Stimulated activated CD8-positive, alpha-beta memory T cell treated with anti-CD3 and anti-CD28 coated beads, Interleukin-7, amount 100 ng/mL, for 1 hour (primary cell): ENCODE results near the gene SOX6.

ENCODE experiments used
- DNase-seq, 2 donors: peaks; one replicate each; pipeline ENCODE4 v3.0.0-alpha.2; 2020; ENCODE audit warnings: low read depth in 2 of 2

Gene SOX6

DNA sequence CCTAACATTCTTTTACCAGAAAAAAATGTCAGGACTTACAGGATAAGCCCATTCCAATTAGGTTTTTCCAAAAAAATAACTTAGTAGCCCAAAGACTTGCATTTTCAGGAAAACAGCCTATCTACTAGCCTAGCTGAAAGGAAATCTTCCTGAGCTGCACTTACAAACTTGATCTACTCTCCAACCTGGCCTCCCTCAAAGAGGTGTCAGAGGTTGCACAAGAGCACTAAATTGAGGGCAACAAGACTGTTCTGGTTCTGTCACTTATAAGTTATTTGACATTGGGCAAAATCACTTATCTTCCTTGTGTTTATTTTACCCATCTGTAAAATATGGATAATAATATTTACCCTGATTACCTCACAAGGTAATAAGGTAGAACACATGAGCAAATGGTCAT is 7.9 kb upstream of the SOX6 start:
- DNase-seq: no peak

DNA sequence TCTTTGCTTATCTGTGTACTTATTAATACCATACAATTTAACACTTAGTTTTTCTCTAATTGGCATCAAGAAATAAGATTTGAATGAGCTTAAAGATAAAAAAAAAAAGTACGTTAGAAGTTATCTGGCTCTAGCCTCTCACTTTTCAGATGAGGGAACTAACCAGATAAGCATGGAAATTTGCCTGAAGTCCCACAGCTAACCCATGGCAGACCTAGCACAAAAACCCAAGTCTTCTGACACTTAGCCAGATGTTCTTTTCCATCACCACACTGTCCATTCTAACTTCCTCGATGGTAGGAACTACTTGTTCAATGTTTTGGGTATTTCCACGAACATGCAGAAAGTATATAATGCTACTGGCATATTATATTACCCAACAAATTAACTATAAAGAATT is 7.4 kb upstream of the SOX6 start:
- no peak for DNase-seq

DNA sequence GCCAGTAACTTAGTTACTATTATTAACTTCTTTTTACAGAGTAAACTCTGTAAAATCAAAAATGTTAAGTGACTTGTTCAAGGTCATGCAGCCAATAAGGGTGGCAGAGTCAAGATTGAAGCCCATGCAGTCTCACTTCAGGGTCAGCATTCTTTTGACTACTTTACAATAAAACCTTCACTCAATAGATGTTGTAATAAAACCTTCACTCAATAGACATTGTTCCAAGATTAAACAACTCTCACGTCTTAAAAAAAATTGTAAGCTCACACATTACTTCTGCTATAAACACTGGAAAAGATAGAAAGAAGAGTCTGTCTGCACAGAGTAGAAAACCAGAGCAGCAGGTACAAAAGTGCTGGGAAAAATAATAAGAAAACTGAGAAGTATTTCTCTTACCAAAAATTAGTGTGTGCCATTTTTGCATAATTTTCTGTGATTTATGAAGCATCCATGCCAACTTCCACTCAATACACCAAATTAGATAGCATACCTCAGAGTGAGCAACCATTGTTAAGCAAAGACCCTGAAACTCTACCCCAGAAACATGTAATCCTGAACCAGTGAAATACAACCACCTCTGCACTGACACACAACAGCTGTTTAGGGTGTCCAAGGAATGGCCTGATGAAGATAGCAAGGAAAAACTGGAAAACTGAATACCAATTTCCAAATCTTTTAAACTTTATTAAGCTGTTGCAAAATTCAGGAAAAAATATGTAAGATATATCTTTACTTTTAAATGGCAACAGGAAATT is 4.9 kb upstream of the SOX6 start:
- DNase-seq: no peak

DNA sequence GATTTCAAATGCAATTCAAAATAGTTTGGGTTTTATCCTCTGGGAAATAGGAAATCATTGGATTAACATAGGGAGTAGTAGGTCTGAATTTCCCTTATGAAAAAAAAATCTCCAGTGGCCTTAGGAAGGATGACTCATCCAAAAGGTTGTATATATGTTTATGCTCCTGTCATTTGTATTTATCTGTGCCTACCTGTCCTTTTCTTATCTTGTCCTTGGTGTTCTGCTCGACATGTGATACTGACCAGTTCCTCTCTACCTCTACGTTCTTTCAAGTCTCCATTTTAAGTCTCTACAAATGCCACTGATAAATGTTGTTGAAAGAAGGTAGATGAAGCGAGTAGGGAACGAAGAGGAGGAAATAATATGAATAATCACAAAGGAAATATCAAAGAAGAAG is 3.0 kb upstream of the SOX6 start:
- no peak for DNase-seq

DNA sequence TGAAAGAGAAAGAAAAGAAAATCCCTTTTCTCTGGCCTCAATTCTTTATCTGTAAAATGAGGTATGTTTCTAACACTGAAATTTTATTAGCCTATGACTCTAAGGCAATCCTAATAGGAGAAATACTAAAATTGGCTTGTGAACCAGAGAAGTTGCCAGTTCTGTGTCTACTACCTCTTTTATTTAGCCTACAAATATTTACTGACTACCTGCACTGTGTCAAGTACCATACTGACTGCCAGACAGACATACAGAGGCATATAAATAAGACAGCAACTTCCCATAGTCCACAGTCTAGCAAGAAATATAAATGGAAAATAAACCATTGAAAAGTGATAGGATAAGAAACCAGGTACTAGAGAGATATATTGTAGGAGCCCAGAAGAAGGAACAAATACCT is 2.4 kb upstream of the SOX6 start:
- no peak for DNase-seq

DNA sequence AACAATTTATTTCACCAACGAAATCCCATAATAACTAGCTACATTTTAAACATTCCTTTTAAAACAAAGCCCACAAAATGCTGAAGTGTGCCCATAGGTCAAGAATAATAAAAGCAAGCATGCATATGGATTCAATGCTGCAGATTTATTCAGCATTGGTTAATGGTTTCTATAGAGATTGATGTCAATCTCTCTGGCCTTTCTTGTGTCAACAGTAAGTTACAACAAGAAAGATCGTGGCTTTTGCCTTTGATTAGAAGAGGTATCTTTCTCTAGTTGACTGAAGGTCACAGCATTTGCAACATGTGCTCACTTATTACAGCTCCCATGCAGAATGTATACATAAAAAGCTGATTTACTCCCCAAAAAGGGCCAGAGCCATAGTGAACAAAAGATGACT is 1.4 kb upstream of the SOX6 start:
- no peak for DNase-seq

DNA sequence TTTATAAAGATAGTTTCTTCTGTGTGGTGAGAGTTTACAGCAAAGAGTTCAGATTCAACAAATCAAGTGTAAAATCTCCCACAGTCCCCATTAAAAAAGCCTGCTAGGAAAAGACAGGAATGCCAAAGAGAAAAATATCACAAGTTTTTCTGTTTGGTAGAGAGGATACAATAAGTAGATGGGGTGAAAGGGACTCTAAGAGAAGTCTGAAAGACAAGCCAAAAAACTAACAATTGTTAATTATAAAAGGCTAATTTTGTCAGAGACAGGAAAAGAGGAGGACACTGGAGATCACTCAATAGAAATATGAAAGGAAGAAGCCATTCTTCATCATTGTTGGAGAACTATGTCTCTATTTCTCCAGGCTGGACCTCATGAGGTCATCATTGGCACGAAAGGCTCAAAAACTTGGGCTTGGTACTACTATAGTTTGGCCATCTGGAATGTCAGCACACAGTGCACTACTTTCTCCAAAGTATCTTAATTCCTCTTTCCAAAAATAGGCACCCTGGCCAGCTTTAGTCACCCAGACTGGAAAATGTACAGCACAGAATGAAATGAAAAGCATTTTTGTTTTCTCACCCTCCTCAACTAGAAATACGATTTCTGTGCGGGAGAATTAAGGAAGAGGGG is 531 bp upstream of the SOX6 start:
- DNase-seq: no peak

DNA sequence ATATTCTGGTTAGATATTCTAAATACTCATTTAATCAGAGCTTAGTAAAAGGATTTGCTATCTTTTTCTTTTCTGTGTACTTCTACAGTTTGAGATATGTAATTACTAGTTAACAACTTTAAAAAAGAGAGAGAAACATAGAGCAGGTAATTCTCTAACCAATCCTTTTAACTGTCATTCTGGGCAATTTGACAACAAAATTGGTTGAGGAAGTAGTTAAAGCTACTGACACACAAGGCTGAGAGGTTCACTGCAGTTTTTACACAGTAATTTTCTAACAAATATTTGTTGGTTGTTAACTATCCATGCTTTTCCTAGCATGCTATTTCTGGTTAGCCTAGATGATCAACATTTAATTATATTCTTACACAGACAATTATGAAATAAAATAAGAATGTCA is 3.6 kb downstream of the SOX6 start:
- no peak for DNase-seq

DNA sequence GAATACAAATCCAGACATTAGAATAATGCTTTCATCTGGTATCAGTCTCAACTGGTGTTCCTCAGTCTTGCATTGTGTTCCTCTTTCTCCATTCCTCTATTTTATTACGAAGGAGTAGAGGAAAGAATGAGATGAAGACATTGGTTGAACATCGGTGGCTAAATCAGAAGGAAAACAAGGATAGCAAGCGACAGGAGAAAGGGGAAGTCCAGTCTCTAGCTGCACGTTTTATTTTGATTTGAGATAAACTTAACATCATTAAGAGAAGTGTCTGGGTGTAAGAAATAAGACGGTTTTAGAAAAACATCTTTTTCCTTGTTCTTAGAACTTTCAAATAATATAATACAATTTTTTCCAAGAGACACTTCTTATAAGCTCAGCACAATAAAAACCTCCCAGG is 6.2 kb downstream of the SOX6 start:
- no peak for DNase-seq

DNA sequence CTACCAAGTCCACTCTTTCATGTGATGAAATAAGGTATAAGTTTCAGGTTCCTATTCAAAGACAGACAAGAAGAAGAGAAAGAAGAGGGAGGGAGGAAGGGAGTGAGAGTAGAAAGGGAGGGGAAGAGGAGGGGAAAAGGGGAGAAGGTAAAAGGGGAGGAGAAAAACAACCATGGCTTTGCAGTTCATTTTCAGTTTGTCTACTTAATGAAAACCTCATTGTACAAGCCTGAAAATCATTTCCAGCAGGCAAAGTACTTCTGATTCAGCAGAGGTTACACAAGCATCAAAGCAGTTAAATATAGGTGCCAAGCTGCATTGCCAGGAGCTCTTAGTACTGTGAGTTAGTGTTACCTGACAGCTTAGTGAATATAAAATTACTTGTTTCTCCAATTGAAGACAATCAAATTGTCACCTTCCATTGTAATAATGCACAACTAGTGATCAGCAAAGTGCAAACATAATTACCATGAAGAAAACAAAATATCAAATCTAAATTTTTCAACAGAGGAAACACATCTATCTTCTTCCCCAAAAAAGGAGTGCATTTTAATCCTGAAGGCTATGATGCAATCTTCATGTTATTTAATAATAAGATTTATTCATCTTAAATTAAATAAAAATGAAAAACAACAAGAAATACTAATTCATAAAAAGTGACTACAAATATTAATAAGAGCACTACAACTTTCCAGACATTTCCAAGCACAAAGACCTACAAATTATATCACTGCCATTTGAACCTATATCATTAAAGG is 8.2 kb downstream of the SOX6 start:
- no peak for DNase-seq

DNA sequence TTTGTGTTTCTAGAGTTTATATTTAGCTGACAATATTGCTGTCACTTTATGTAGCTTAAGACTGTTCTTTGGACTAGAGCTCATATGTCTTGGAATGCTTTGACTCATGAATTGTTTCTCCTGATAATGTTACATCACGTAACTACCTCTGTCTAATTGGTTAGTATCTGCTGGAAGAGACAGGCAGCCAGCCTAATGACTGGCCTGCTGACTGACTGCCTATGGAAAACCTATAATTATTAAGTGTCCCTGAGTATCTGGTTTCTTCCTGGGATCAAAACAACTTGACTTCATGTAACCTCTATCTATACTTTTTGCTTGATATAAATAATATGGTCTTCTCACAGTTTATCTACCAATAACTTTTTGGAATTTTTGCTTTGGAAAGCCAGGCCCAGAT is 9.4 kb downstream of the SOX6 start:
- DNase-seq: no peak

DNA sequence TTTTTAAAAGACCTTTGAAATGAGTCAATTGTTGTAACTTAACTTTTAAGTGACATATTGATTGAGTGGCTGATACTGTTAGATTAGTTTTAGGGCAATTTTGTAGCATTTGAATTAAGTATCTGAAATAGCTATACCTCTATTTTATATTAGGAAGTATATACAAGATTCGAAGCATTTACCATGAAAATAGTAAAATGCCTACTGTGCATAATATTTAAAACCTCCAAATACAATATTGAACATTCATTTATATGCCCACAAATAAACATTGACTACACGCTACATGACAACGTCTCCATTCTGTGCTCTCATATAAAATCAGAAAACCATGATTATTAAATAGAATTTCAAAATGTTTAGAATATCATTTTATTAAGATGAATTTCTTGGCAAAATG is 14.5 kb downstream of the SOX6 start:
- DNase-seq: no peak

DNA sequence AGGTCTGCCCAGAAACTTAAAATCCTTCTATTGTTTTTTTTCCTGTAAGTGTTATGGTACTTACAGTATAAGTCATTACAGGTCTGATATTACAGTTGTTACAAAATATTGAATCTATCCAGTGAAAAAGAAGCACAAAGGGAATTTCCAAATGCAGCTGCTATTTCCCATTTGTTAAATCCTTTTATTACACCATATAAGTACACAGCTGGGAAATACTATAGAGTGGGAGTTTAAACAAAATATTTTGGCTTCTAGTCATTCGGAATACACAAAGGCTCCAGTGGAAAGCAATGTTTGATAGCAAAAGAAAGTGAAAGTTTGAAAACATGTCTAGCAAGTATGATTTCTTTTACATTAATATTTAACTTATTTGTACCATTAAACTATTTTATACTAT is 18.0 kb downstream of the SOX6 start:
- DNase-seq: no peak

DNA sequence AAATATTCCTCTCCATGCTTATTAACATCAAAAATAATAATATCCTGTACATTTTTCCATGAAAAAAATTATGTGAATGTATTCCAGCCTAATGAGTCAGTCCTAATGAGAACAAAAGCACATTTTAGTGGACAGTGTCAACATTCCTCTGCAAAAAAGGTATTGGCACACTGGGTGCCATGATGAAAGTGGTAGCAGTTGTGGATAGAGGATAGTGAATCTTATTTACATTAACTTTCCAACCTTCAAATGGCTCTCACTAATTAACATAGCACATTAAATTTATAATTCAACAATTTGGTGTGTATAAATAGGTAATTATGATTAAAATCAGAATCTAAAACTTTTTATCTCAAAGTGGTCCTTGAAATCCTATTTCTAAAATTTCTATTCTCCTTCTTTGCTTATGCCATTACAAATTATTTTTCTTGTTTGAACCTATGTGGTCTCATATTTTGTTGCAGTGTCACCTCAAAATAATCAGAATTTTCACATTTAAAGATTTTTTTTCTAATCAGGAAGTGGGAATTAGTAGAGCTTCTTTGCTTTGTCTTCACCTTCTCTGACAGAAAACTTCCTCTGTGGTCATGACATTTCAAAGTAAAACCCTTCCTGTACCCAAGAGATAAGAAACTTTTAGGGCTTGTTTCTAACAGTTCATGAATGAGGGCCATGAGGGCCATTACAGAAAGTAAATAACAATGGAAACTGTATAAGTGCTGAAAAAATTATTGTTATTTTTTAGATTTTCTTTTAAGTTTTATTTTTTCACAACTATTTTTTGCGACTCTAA is 18.7 kb downstream of the SOX6 start:
- DNase-seq: no peak

DNA sequence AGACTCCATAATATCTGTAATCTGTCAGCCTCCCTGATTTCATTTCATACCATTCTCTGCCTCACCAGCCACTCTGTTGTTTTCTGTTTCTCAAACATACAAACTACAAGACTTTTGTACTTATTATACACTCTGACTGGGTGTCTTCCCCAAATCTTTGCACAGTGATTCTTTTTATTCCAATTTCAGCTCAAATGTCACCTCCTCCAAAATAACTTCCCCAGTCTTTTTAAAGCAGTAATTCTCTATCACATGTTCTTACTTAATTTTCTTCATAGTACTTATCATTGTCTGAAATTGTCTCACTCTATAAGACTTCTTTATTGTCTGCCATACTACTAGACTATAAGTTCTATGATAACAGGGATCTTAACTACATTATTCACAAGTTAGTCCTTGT is 19.6 kb downstream of the SOX6 start:
- DNase-seq: no peak

DNA sequence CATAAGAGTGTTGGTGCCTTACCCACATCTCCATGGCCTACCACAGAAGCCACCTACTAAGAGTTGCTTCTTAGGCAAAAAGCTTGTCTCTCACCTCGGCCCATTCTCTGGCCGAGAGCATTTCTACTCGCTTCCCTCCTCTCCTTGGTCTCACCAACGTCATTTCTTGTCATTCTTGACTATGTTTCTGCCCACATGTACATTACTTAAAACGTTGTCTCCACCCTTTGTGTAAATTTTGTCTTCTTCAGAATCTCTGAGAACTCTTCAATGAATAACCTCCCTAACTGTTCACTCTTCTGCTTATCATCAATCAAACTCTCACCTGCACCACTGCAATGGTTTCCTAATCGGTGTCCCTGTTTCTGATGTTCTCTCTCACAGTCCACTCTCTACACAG is 20.1 kb downstream of the SOX6 start:
- no peak for DNase-seq

DNA sequence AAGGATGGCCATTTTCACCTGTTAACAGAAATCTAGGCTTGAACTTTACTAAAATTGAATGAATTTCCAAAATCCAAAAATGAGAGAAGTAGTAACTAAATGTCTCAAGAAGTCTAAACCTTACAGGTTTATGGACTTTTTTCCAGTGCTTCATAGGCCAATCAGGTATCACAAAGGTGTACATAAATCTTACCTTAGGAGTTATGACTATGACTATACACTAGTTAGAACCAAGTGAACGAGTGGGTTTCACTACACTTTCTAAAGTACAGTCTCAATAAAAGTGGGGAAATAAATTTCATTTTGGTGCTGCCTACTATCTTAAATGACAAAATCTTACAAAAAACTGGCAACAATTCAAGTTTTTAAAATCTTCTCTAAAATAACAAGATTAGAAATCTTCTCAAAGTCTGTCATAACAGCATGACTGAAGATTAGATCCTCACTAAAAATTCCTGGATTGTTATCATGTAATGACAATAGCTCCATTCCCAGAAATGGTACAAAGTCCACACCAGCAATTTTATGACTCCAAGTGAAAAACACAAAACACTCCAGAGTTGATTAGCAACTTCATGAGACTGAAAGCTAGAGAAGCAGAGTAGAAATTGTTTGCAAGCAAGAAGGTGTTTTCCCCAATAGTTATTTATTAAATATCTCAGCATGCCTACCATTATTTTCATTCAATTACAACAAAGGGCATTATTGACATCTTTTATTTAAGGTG is 20.9 kb downstream of the SOX6 start:
- no peak for DNase-seq

DNA sequence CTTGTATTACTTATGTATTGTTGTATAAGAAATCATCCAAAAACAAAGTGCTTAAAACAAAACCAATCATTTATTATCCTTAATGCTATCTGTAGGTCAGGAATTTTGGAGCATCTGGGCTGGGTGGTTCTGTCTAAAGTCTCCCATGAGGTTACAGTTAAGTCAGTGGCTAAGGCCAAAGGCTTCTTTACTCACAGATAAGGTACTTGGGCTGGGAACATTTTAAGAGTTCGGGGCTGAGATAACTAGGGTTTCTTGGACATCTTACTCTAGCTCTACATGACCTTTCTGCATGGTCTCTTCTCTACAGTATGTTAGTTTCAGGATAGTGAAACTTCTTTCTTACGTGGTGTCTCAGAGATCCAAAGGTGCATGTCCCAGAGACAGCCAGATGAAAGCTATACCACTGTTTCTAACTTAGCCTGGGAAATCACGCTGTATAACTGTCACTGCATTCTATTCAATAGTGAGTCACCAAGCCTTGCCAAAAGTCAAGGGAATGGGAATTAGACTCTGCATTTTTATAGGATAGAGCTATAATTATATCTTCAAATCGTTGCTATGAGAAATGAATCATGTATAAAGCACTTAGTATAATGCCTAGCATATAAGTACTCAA is 29.6 kb downstream of the SOX6 start:
- DNase-seq: no peak

DNA sequence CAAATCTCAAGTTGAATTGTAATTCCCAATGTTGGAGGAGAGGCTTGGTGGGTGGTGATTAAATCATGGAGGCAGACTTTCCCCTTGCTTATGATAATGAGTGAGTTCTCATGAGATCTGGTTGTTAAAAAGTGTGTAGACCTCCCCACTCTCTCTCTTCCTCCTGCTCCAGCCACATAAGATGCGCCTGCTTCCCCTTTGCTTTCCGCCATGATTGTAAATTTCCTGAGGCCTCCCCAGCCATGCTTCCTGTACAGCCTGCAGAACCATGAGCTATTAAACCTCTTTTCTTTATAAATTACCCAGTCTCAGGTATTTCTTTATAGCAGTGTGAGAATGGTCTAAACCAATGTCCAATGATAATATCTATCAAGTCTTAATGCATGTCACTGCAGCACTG is 34.2 kb downstream of the SOX6 start:
- no peak for DNase-seq

DNA sequence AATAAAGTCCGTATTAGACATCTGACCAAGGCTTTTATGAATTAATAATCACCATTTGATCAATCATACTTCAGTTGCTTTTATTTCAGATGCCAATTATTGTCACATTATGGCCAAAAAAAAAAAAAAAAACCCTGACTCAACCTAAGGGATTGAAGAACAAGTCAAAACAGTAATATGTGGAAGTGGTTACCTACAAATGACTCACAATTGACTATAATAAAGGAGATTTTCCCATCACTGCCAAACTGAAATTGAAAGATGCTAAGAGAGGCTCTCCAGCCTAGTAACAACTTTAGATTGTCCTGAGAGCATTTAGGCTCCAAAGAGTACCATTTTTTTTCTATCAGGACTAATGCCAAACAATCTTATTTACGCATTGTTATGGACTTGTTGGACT is 35.2 kb downstream of the SOX6 start:
- DNase-seq: no peak

DNA sequence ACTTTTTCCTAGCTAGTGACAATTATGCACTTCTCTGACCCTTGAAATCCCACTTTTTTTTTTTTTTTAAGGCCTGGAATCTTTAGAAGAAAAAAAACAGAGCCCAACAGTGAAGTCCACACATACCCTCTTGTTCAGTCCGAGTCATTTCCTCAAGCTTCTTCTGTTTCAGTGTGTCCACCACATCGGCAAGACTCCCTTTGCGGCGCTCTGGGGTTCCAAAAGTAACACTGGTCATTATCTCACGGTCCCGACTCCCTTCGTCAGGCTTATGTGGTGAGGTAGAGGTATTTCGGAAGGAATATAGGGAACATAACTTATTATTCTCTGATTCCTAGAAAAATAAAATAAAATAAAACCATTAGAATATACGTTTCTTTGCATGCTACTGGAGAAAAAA is 38.0 kb downstream of the SOX6 start:
- DNase-seq: no peak
